Activated naive CD8-positive, alpha-beta T cell (primary cell): ENCODE measurements around the gene NCBP3.

ENCODE experiments used
- H3K27ac Mint-ChIP-seq: one replicate; pipeline ENCODE4 v1.8.0; 2021; ENCODE audit warnings: mixed read lengths
- H3K27me3 Mint-ChIP-seq: one replicate; pipeline ENCODE4 v1.8.0; 2021; ENCODE audit warnings: mixed read lengths
- H3K36me3 Mint-ChIP-seq: one replicate; pipeline ENCODE4 v1.8.0; 2021; ENCODE audit warnings: mixed read lengths
- H3K4me1 Mint-ChIP-seq: one replicate; pipeline ENCODE4 v1.8.0; 2021; ENCODE audit warnings: low read depth, mixed read lengths
- H3K4me3 Mint-ChIP-seq: one replicate; pipeline ENCODE4 v1.8.0; 2021; ENCODE audit warnings: mild to moderate bottlenecking, mixed read lengths
- H3K9me3 Mint-ChIP-seq: one replicate; pipeline ENCODE4 v1.8.0; 2021; ENCODE audit warnings: low read depth, mixed read lengths

The NCBP3 gene

GRCh38 chr17:3815122-3815521, 30.9 kb downstream of the NCBP3 start:
- Mint-ChIP-seq H3K4me3 (no peak overlapping the region), H3K36me3 (peaks cover 12% of the 10 kb centered on the region), H3K27me3 (no peaks in the 10 kb centered on the region), H3K9me3 (no peaks in the 10 kb centered on the region), H3K27ac (peak overlapping the region; percentile 41), H3K4me1 (no peaks in the 10 kb centered on the region)

GRCh38 chr17:3814361-3814760, 31.7 kb downstream of the NCBP3 start:
- Mint-ChIP-seq H3K4me3 (no peak overlapping the region), H3K27ac (no peak overlapping the region), H3K36me3 (peaks cover 12% of the 10 kb centered on the region), H3K4me1 (peaks cover 5% of the 10 kb centered on the region), H3K9me3 (no peaks in the 10 kb centered on the region), H3K27me3 (no peaks in the 10 kb centered on the region)

- Mint-ChIP-seq H3K9me3 (no peaks in the 10 kb centered on the region), H3K27me3 (no peaks in the 10 kb centered on the region), H3K27ac (no peak overlapping the region), H3K4me3 (no peak overlapping the region), H3K4me1 (peaks cover 12% of the 10 kb centered on the region), H3K36me3 (peaks cover 12% of the 10 kb centered on the region)
These were observed 32.9 kb downstream of the NCBP3 start for GRCh38 chr17:3813171-3813570.

DNA sequence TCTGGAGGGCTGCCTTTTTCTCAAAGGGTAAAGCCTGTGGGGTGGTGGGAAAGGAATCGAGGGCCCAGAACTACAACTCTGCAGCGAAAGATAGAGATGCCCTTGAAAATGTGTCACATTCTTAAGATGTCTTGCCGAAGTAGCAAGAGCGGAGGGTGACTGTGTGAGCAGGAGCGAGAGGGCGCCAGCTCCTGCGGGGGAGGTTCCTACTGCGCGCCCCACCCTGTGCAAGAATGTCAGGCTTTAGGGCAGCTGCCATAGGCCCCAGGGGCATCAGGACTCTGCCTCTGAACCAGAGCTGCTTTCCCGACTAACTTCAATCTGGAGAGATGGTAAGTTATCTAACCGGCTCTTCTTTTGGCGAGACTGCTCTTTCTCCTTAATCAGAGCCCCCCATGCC, 33.3 kb downstream of the NCBP3 start:
- peaks cover 15% of the 10 kb centered on the region for H3K36me3 Mint-ChIP-seq
- H3K4me1 Mint-ChIP-seq = peaks cover 12% of the 10 kb centered on the region
- H3K27me3 Mint-ChIP-seq = no peaks in the 10 kb centered on the region
- H3K4me3 Mint-ChIP-seq = no peak overlapping the region
- H3K9me3 Mint-ChIP-seq = no peaks in the 10 kb centered on the region
- H3K27ac Mint-ChIP-seq = no peak overlapping the region

DNA sequence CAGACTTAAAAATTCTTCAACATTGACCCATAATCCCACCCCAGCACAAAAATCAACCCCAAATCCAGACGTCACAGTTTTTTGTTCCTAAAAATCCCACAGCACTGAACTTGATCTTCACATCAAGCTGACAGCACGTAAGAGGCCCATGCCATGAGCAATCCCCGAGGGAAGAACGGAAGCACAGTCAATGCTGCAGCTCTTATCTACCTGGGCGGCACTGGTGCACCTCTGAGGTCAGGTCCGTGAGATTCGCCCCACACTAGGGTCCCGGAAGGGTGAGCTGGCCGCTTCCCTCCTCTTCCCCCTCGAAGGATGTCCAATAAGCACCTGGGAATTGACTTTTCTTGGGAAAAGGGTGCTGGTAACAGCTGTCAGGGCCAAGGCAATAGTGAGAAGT, 33.8 kb downstream of the NCBP3 start:
- Mint-ChIP-seq H3K4me3 (no peak overlapping the region), H3K27ac (no peak overlapping the region), H3K9me3 (no peaks in the 10 kb centered on the region), H3K4me1 (peaks cover 12% of the 10 kb centered on the region), H3K36me3 (peaks cover 15% of the 10 kb centered on the region), H3K27me3 (no peaks in the 10 kb centered on the region)

DNA sequence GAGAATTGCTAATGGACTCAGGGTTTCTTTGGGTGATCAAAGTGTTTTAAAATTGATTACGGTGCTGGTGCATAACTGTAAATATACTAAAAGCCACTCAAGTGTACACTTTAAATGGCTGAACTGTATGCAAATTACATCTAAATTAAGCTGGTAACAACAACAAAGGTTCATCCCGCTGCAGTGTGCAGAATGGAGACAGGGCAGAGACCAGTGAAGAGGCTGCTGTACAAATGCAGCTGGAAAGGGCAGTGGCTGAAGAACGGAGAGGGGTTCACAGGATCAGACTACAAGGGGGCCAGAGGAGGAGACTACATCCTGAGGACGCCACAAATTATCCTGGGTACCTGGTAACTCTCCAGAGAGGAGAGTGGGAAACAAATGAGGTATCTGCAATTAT, 36.0 kb downstream of the NCBP3 start:
- Mint-ChIP-seq H3K27ac (no peak overlapping the region), H3K4me1 (peaks cover 12% of the 10 kb centered on the region), H3K27me3 (no peaks in the 10 kb centered on the region), H3K4me3 (no peak overlapping the region), H3K9me3 (no peaks in the 10 kb centered on the region), H3K36me3 (peaks cover 16% of the 10 kb centered on the region)

- peaks cover 18% of the 10 kb centered on the region for H3K4me1 Mint-ChIP-seq
- H3K4me3 Mint-ChIP-seq = no peak overlapping the region
- no peaks in the 10 kb centered on the region for H3K27me3 Mint-ChIP-seq
- H3K9me3 Mint-ChIP-seq = no peaks in the 10 kb centered on the region
- H3K27ac Mint-ChIP-seq = no peak overlapping the region
- peaks cover 14% of the 10 kb centered on the region for H3K36me3 Mint-ChIP-seq
These were observed 36.9 kb downstream of the NCBP3 start for GRCh38 chr17:3809135-3809534.

DNA sequence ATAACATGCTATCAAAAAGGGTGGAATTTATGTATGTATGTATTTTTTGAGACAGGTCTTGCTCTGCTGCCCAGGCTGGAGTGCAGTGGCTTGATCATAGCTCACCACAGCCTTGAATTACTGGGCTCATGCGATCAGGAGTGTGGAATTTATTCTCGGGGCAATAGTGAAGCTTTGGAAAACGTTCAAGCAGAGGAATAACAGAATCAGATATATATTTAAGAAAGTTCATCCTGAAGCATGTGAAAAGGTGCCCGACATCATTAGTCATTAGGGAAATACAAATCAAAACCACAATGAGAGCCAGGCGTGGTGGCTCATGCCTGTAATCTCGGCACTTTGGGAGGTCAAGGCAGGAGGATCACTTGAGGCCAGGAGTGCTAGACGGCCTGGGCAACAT, 37.3 kb downstream of the NCBP3 start:
- H3K36me3 Mint-ChIP-seq = peaks cover 13% of the 10 kb centered on the region
- no peak overlapping the region for H3K27ac Mint-ChIP-seq
- H3K4me3 Mint-ChIP-seq = no peak overlapping the region

DNA sequence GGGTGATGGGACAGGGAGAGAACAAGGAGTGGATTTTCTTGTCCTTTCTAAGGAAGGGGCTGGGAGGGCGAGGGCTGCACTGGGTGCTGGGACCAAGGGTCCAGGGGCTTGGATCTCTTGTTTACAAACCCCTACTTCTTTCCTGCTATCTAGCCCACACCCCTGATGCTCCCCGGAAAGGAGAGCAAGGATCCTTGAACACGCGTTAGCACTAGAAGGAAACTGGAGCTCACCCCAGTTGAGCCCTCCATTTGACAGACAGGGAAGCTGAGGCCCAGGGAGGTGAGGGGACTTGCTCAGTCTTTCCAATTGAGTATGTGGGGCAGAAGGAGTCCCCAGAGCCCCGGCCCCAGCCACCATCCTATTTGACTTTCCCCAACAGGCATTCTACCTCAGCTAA, 40.5 kb downstream of the NCBP3 start:
- peaks cover 21% of the 10 kb centered on the region for H3K4me1 Mint-ChIP-seq
- no peaks in the 10 kb centered on the region for H3K9me3 Mint-ChIP-seq
- H3K27me3 Mint-ChIP-seq = no peaks in the 10 kb centered on the region
- peaks cover 10% of the 10 kb centered on the region for H3K36me3 Mint-ChIP-seq
- no peak overlapping the region for H3K4me3 Mint-ChIP-seq
- H3K27ac Mint-ChIP-seq = peak overlapping the region; percentile 54

More for the DNA sequence above, 37.3 kb downstream of the NCBP3 start:
- Mint-ChIP-seq H3K9me3 (no peaks in the 10 kb centered on the region), H3K4me1 (peaks cover 21% of the 10 kb centered on the region), H3K27me3 (no peaks in the 10 kb centered on the region)

DNA sequence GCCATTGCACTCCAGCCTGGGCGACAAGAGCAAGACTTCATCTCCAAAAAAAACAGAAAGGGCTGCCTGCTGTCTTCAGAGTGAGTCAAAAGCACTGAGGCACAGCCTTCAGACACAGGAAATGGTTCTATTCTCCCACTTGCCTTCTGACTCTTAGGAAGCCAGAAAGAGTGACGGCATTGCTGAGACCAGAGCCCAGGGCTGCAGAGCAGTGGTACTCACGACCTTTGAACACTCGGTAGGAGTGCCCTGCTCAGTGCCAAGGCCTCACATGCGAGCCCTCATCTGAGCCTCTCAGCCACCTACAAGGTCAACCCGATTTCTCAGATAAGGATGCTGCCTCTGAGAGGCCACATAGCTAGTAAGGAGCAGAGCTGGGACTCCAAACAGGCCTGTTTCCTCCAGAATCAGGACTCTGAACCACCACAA, 41.5 kb downstream of the NCBP3 start:
- Mint-ChIP-seq H3K9me3 (no peaks in the 10 kb centered on the region), H3K4me1 (peaks cover 18% of the 10 kb centered on the region), H3K36me3 (peaks cover 10% of the 10 kb centered on the region), H3K4me3 (no peak overlapping the region), H3K27me3 (no peaks in the 10 kb centered on the region), H3K27ac (peak overlapping the region; percentile 68)

- Mint-ChIP-seq H3K9me3 (no peaks in the 10 kb centered on the region), H3K4me3 (no peak overlapping the region), H3K36me3 (peaks cover 6% of the 10 kb centered on the region), H3K27me3 (no peaks in the 10 kb centered on the region), H3K27ac (peak overlapping the region; percentile 22), H3K4me1 (peaks cover 17% of the 10 kb centered on the region)
These were observed 42.8 kb downstream of the NCBP3 start for GRCh38 chr17:3803308-3803640.

- peaks cover 19% of the 10 kb centered on the region for H3K4me1 Mint-ChIP-seq
- peak overlapping the region; percentile 22 for H3K27ac Mint-ChIP-seq
- no peaks in the 10 kb centered on the region for H3K9me3 Mint-ChIP-seq
- H3K27me3 Mint-ChIP-seq = no peaks in the 10 kb centered on the region
- H3K4me3 Mint-ChIP-seq = no peak overlapping the region
- peaks cover 4% of the 10 kb centered on the region for H3K36me3 Mint-ChIP-seq
These were observed 43.4 kb downstream of the NCBP3 start for GRCh38 chr17:3802461-3803307.

GRCh38 chr17:3801792-3802191, 44.3 kb downstream of the NCBP3 start:
- no peak overlapping the region for H3K4me3 Mint-ChIP-seq
- H3K4me1 Mint-ChIP-seq = peaks cover 24% of the 10 kb centered on the region
- H3K27ac Mint-ChIP-seq = no peak overlapping the region
- H3K36me3 Mint-ChIP-seq = peaks cover 4% of the 10 kb centered on the region
- no peaks in the 10 kb centered on the region for H3K9me3 Mint-ChIP-seq
- no peaks in the 10 kb centered on the region for H3K27me3 Mint-ChIP-seq

- H3K27me3 Mint-ChIP-seq = no peaks in the 10 kb centered on the region
- H3K4me1 Mint-ChIP-seq = peaks cover 28% of the 10 kb centered on the region
- H3K9me3 Mint-ChIP-seq = no peaks in the 10 kb centered on the region
- H3K36me3 Mint-ChIP-seq = peaks cover 2% of the 10 kb centered on the region
- H3K27ac Mint-ChIP-seq = no peak overlapping the region
- H3K4me3 Mint-ChIP-seq = no peak overlapping the region
These were observed 44.7 kb downstream of the NCBP3 start for GRCh38 chr17:3801347-3801746.

DNA sequence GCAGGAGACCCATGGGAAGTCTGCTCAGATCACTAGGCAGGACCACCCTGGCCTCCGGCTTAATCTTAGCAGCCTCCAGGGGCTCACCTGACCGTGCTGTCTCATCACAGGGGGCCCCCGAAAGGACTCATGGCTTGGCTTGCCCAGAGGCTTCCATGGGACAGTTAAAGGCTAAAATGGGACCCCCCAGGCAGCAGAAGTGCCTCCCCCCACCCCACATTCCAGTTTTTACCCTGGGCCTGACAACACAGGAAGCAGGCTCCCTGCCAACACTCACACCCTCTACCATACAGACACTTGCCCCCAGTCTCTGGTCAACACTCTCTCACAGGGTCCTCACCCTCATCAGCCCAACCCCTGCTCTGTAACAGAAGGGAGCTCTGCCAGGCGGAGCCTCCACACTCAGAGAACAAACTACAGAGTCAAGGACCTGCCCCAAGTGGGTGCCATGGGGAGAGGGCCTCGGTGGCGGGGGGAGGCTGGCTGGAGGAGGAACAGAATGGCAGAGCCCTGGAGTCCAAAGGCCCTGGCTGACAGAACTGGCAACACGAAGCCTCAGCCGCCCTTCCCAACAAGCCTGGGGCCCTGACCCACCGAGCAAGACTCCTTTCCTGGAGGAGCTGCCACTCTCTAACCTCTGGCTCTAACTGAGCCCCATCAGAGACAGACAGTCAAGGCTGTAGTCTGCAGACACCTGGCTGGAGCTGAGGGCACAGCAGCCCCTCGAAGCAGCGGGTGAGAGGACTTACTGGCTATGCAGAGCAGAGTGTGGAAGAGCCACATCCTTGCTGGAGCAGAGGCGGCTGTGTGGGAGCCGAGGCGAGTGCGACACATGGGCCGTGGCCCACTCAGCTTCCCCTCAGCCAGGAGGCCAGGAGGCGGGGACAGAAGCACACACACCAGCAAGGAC, 45.4 kb downstream of the NCBP3 start, which contains the start of gene ITGAE:
ITGAE (minus strand) TSS at position 827 of the 910 bp plus-strand sequence; CDS start at position 783, 44 bp downstream.
- no peaks in the 10 kb centered on the region for H3K9me3 Mint-ChIP-seq
- H3K4me1 Mint-ChIP-seq = peaks cover 35% of the 10 kb centered on the region
- H3K27ac Mint-ChIP-seq = peak within 1 kb of the TSS; percentile 28
- peaks cover 2% of the 10 kb centered on the region for H3K36me3 Mint-ChIP-seq
- H3K27me3 Mint-ChIP-seq = no peaks in the 10 kb centered on the region
- no peak within 1 kb of the TSS for H3K4me3 Mint-ChIP-seq
